GM18520 (cell line): ENCODE measurements around the gene CIAO1.
"Not testable (repeated sequence)": the region's sequence is repeated elsewhere in the genome, so short reads cannot be mapped to it uniquely, and the experiment has no call there.

Source experiments
- ATAC-seq: cut with Tn5 transposase; IDR thresholded peaks from one replicate; pipeline ENCODE4 v1.9.1; 2021; ENCODE audit not compliant: unreplicated experiment

CIAO1 gene

GRCh38 chr2:96265840-96266679, at the start of gene CIAO1, which contains the start of gene TMEM127:
TSS of gene CIAO1 (plus strand) at chr2:96266225. CDS start at chr2:96266351, 126 bp downstream.
TSS of gene TMEM127 (minus strand) at chr2:96265997. CDS start at chr2:96265381, 616 bp downstream.
- ATAC-seq, result peak; percentile 91

- no peak for ATAC-seq
Measured at GRCh38 chr2:96218508-96219131, 47.4 kb upstream of the CIAO1 start.

- ATAC-seq, result not testable (repeated sequence)
Measured at GRCh38 chr2:96219959-96220358, 46.1 kb upstream of the CIAO1 start.

GRCh38 chr2:96221106-96221505, 44.9 kb upstream of the CIAO1 start:
- ATAC-seq, result not testable (repeated sequence)

GRCh38 chr2:96225016-96225533, 41.0 kb upstream of the CIAO1 start:
- ATAC-seq, result peak; percentile 86

GRCh38 chr2:96231316-96231715, 34.7 kb upstream of the CIAO1 start:
- no peak for ATAC-seq

GRCh38 chr2:96233436-96233835, 32.6 kb upstream of the CIAO1 start:
- ATAC-seq, result no peak

- ATAC-seq, result no peak
Measured at GRCh38 chr2:96233880-96234316, 32.1 kb upstream of the CIAO1 start.

- no peak for ATAC-seq
Measured at GRCh38 chr2:96236882-96237281, 29.1 kb upstream of the CIAO1 start.

- ATAC-seq, result no peak
Measured at GRCh38 chr2:96238266-96238665, 27.8 kb upstream of the CIAO1 start.

- no peak for ATAC-seq
Measured at GRCh38 chr2:96239091-96239490, 26.9 kb upstream of the CIAO1 start.

- no peak for ATAC-seq
Measured at GRCh38 chr2:96239745-96240264, 26.2 kb upstream of the CIAO1 start.

- no peak for ATAC-seq
Measured at GRCh38 chr2:96240341-96241038, 25.5 kb upstream of the CIAO1 start.

- no peak for ATAC-seq
Measured at GRCh38 chr2:96241227-96241626, 24.8 kb upstream of the CIAO1 start.

GRCh38 chr2:96241900-96242611, 24.0 kb upstream of the CIAO1 start:
- peak; percentile 79 for ATAC-seq

GRCh38 chr2:96243843-96244242, 22.2 kb upstream of the CIAO1 start:
- ATAC-seq, result no peak

GRCh38 chr2:96245609-96246390, 20.2 kb upstream of the CIAO1 start:
- no peak for ATAC-seq

- ATAC-seq, result no peak
Measured at GRCh38 chr2:96247009-96247408, 19.0 kb upstream of the CIAO1 start.

GRCh38 chr2:96247896-96248295, 18.1 kb upstream of the CIAO1 start:
- no peak for ATAC-seq

GRCh38 chr2:96248624-96249023, 17.4 kb upstream of the CIAO1 start:
- no peak for ATAC-seq
